HEK293 (cell line): ENCODE data around the gene ZNF607.

Experiments used
- EGR2 ChIP-seq: fragments of 450-650 bp; formaldehyde crosslinking; IDR thresholded peaks from 2 replicates; pipeline ENCODE4 v1.5.1; 2016; ENCODE audit warnings: low read depth, missing biosample characterization, missing genetic modification characterization
- GFI1B ChIP-seq: fragments of 450-650 bp; formaldehyde crosslinking; IDR thresholded peaks from 2 replicates; pipeline ENCODE4 v1.5.1; 2016; ENCODE audit warnings: missing biosample characterization, missing genetic modification characterization
- HOXC10 ChIP-seq: sonication (generic); formaldehyde crosslinking; IDR thresholded peaks from 2 replicates; pipeline ENCODE4 v1.8.1; 2023; ENCODE audit warnings: mild to moderate bottlenecking, missing genetic modification reagents
- INSM2 ChIP-seq: fragments of 450-650 bp; formaldehyde crosslinking; IDR thresholded peaks from 2 replicates; pipeline ENCODE4 v1.5.1; 2016; ENCODE audit warnings: missing biosample characterization, missing genetic modification characterization
- KLF8 ChIP-seq: fragments of 450-650 bp; formaldehyde crosslinking; IDR thresholded peaks from 2 replicates; pipeline ENCODE4 v1.5.1; 2016; ENCODE audit warnings: missing biosample characterization, missing genetic modification characterization
- RBAK ChIP-seq: fragments of 450-650 bp; formaldehyde crosslinking; IDR thresholded peaks from 2 replicates; pipeline ENCODE4 v1.5.1; 2016; ENCODE audit warnings: missing biosample characterization, missing genetic modification characterization
- SALL2 ChIP-seq: fragments of 450-650 bp; formaldehyde crosslinking; IDR thresholded peaks from 2 replicates; pipeline ENCODE4 v1.5.0; 2017; ENCODE audit warnings: missing biosample characterization, mild to moderate bottlenecking, missing genetic modification characterization, borderline replicate concordance
- TSHZ1 ChIP-seq: fragments of 450-650 bp; formaldehyde crosslinking; IDR thresholded peaks from 2 replicates; pipeline ENCODE4 v1.5.1; 2016; ENCODE audit warnings: missing biosample characterization, missing genetic modification characterization, borderline replicate concordance
- YY2 ChIP-seq: fragments of 450-650 bp; formaldehyde crosslinking; IDR thresholded peaks from 2 replicates; pipeline ENCODE4 v1.5.1; 2016; ENCODE audit warnings: missing biosample characterization, missing genetic modification characterization
- ZBTB17 ChIP-seq: fragments of 450-650 bp; formaldehyde crosslinking; IDR thresholded peaks from 2 replicates; pipeline ENCODE4 v1.5.1; 2016; ENCODE audit warnings: missing biosample characterization, missing genetic modification characterization
- ZBTB6 ChIP-seq: fragments of 450-650 bp; formaldehyde crosslinking; IDR thresholded peaks from 2 replicates; pipeline ENCODE4 v1.5.1; 2017; ENCODE audit warnings: missing biosample characterization, missing genetic modification characterization
- ZFP37 ChIP-seq: fragments of 450-650 bp; formaldehyde crosslinking; IDR thresholded peaks from 2 replicates; pipeline ENCODE4 v1.5.1; 2016; ENCODE audit warnings: missing biosample characterization, missing genetic modification characterization
- ZFP41 ChIP-seq: fragments of 450-650 bp; formaldehyde crosslinking; IDR thresholded peaks from 2 replicates; pipeline ENCODE4 v1.5.1; 2016; ENCODE audit warnings: missing biosample characterization, missing genetic modification characterization, borderline replicate concordance
- ZNF10 ChIP-seq: fragments of 450-650 bp; formaldehyde crosslinking; IDR thresholded peaks from 2 replicates; pipeline ENCODE4 v1.5.1; 2017; ENCODE audit warnings: missing biosample characterization, missing genetic modification characterization
- ZNF174 ChIP-seq: fragments of 450-650 bp; formaldehyde crosslinking; IDR thresholded peaks from 2 replicates; pipeline ENCODE4 v1.5.0; 2017; ENCODE audit warnings: missing biosample characterization, mild to moderate bottlenecking, missing genetic modification characterization
- ZNF175 ChIP-seq: fragments of 450-650 bp; formaldehyde crosslinking; IDR thresholded peaks from 2 replicates; pipeline ENCODE4 v1.5.1; 2016; ENCODE audit warnings: missing biosample characterization, missing genetic modification characterization
- ZNF211 ChIP-seq: fragments of 450-650 bp; formaldehyde crosslinking; IDR thresholded peaks from 2 replicates; pipeline ENCODE4 v1.5.1; 2016; ENCODE audit warnings: low read depth, missing biosample characterization, missing genetic modification characterization
- ZNF221 ChIP-seq: fragments of 450-650 bp; formaldehyde crosslinking; IDR thresholded peaks from 2 replicates; pipeline ENCODE4 v1.5.1; 2017; ENCODE audit warnings: missing biosample characterization, missing genetic modification characterization, borderline replicate concordance
- ZNF248 ChIP-seq: fragments of 450-650 bp; formaldehyde crosslinking; IDR thresholded peaks from 2 replicates; pipeline ENCODE4 v1.5.1; 2017; ENCODE audit warnings: missing biosample characterization, missing genetic modification characterization
- ZNF391 ChIP-seq: fragments of 450-650 bp; formaldehyde crosslinking; IDR thresholded peaks from 2 replicates; pipeline ENCODE4 v1.5.1; 2016; ENCODE audit warnings: low read depth, missing biosample characterization, missing genetic modification characterization, borderline replicate concordance
- ZNF416 ChIP-seq: fragments of 450-650 bp; formaldehyde crosslinking; IDR thresholded peaks from 2 replicates; pipeline ENCODE4 v1.5.1; 2016; ENCODE audit warnings: missing biosample characterization, missing genetic modification characterization
- ZNF423 ChIP-seq: fragments of 450-650 bp; formaldehyde crosslinking; IDR thresholded peaks from 2 replicates; pipeline ENCODE4 v1.5.1; 2016; ENCODE audit warnings: missing biosample characterization, missing genetic modification characterization
- ZNF549 ChIP-seq: fragments of 450-650 bp; IDR thresholded peaks from 2 replicates; pipeline ENCODE4 v1.5.1; 2018; ENCODE audit warnings: missing biosample characterization, missing genetic modification characterization, mild to moderate bottlenecking, inconsistent platforms, moderate library complexity
- ZNF571 ChIP-seq: fragments of 450-650 bp; formaldehyde crosslinking; IDR thresholded peaks from 2 replicates; pipeline ENCODE4 v1.5.0; 2017; ENCODE audit warnings: missing biosample characterization, missing genetic modification characterization
- ZNF639 ChIP-seq: fragments of 450-650 bp; formaldehyde crosslinking; IDR thresholded peaks from 2 replicates; pipeline ENCODE4 v1.5.1; 2016; ENCODE audit warnings: missing biosample characterization, missing genetic modification characterization
- ZNF658 ChIP-seq: fragments of 450-650 bp; formaldehyde crosslinking; IDR thresholded peaks from 2 replicates; pipeline ENCODE4; 2016; ENCODE audit warnings: missing biosample characterization, missing genetic modification characterization
- ZNF747 ChIP-seq: fragments of 450-650 bp; formaldehyde crosslinking; IDR thresholded peaks from 2 replicates; pipeline ENCODE4 v1.5.1; 2016; ENCODE audit warnings: missing biosample characterization, missing genetic modification characterization
- ZNF76 ChIP-seq: fragments of 450-650 bp; formaldehyde crosslinking; IDR thresholded peaks from 2 replicates; pipeline ENCODE4; 2016; ENCODE audit warnings: low read depth, missing biosample characterization, missing genetic modification characterization, borderline replicate concordance
- ZNF785 ChIP-seq: fragments of 450-650 bp; formaldehyde crosslinking; IDR thresholded peaks from 2 replicates; pipeline ENCODE4 v1.5.1; 2016; ENCODE audit warnings: missing biosample characterization, missing genetic modification characterization
- ZSCAN4 ChIP-seq: fragments of 450-650 bp; formaldehyde crosslinking; IDR thresholded peaks from 2 replicates; pipeline ENCODE4 v1.5.1; 2017; ENCODE audit warnings: missing biosample characterization, missing genetic modification characterization
- ZXDB ChIP-seq: fragments of 450-650 bp; formaldehyde crosslinking; IDR thresholded peaks from 2 replicates; pipeline ENCODE4 v1.5.1; 2016; ENCODE audit warnings: missing biosample characterization, missing genetic modification characterization

Gene ZNF607

GRCh38 chr19:37719111-37719926, at the start of gene ZNF607 (continued):
- TF ChIP-seq ZNF174 (no peak), ZNF221 (tag by site-specific recombination) (0 out of 2 replicates have a peak, but pooled peaks have one; percentile 87), INSM2 (tag by site-specific recombination) (no peak), ZNF76 (tag by site-specific recombination) (peak; percentile 92), ZNF211 (tag by site-specific recombination) (no peak), ZBTB17 (tag by site-specific recombination) (peak; percentile 50), ZNF10 (0 out of 2 replicates have a peak, but pooled peaks have one; percentile 64), SALL2 (tag by site-specific recombination) (no peak), ZNF416 (tag by site-specific recombination) (0 out of 2 replicates have a peak, but pooled peaks have one; percentile 14), ZSCAN4 (0 out of 2 replicates have a peak, but pooled peaks have one; percentile 24), GFI1B (tag by site-specific recombination) (0 out of 2 replicates have a peak, but pooled peaks have one; percentile 5), ZNF549 (tag by site-specific recombination) (no peak), ZNF747 (no peak), KLF8 (tag by site-specific recombination) (peak; percentile 78), ZNF639 (tag by site-specific recombination) (peak; percentile 67; the same call in 1 of the 2 replicates), HOXC10 (no peak), ZNF248 (tag by site-specific recombination) (no peak), RBAK (tag by site-specific recombination) (peak; percentile 55; the same call in 1 of the 2 replicates), ZBTB6 (peak; percentile 99), ZNF785 (0 out of 2 replicates have a peak, but pooled peaks have one; percentile 69), ZFP41 (no peak), ZXDB (peak; percentile 90), ZNF391 (tag by site-specific recombination) (0 out of 2 replicates have a peak, but pooled peaks have one; percentile 20), ZNF423 (tag by site-specific recombination) (peak; percentile 97), ZNF571 (tag by site-specific recombination) (no peak), ZFP37 (peak; percentile 78), ZNF175 (tag by site-specific recombination) (no peak), ZNF658 (tag by site-specific recombination) (no peak), TSHZ1 (no peak), YY2 (tag by site-specific recombination) (peak; percentile 23; the same call in 1 of the 2 replicates), EGR2 (peak; percentile 92)
